KOPT-K1 (cell line): ENCODE data around the gene PLXNA3.

ENCODE experiments used
- H3K27ac ChIP-seq: fragments of 200-600 bp; sonication (generic); 2 replicates; pipeline ENCODE4 v1.5.1; 2016; ENCODE audit warnings: antibody characterized with exemption, mild to moderate bottlenecking, low read depth, low read length; ENCODE audit not compliant: poor library complexity, severe bottlenecking
- H3K36me3 ChIP-seq: fragments of 200-600 bp; sonication (generic); 2 replicates; pipeline ENCODE4 v1.5.1; 2017; ENCODE audit warnings: antibody characterized with exemption, mild to moderate bottlenecking, low read length, moderate library complexity; ENCODE audit not compliant: insufficient read depth
- H3K9me3 ChIP-seq: fragments of 200-600 bp; sonication (generic); 2 replicates; pipeline ENCODE4 v1.5.1; 2017; ENCODE audit warnings: antibody characterized with exemption, low read length, mild to moderate bottlenecking; ENCODE audit not compliant: insufficient read depth, poor library complexity, severe bottlenecking

Gene PLXNA3

GRCh38 chrX:154458116-154458953, at the start of gene PLXNA3:
Gene PLXNA3, plus strand, starts transcription at chrX:154458281. Its CDS starts 1,903 bp downstream, at chrX:154460184.
- Histone ChIP-seq H3K27ac (peak within 1 kb of the TSS; percentile 60), H3K9me3 (no peaks in the 10 kb centered on the region), H3K36me3 (peaks cover 9% of the 10 kb centered on the region; the same call in 1 of the 2 replicates)

- Histone ChIP-seq H3K9me3 (no peaks in the 10 kb centered on the region), H3K36me3 (peaks cover 4% of the 10 kb centered on the region; the same call in 1 of the 2 replicates), H3K27ac (no peak overlapping the region)
Observed at GRCh38 chrX:154408659-154409221, 49.3 kb upstream of the PLXNA3 start.

GRCh38 chrX:154409222-154409871, 48.7 kb upstream of the PLXNA3 start, which contains the start of gene DNASE1L1:
Gene DNASE1L1, minus strand, starts transcription at chrX:154409254. Its CDS starts 3,686 bp downstream, at chrX:154405568.
- H3K27ac ChIP-seq: no peak within 1 kb of the TSS

DNA sequence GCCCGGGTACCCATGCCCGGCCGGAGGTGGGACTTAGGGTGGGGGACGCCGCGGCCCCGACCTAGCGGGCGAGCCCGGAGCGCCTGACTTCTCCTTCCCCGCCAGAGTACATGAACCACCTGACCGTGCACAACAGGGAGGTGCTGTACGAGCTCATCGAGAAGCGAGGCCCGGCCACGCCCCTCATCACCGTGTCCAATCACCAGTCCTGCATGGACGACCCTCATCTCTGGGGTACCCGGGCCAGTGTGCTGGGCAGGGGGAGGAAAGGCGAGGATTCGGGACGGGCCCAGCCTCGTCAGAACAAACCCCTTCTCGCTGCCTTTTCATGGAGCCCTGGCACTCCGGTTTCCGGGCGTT, 46.1 kb upstream of the PLXNA3 start:
- Histone ChIP-seq H3K9me3 (no peaks in the 10 kb centered on the region), H3K36me3 (peaks cover 7% of the 10 kb centered on the region; the same call in 1 of the 2 replicates), H3K27ac (peak overlapping the region; percentile 86)

More at GRCh38 chrX:154409222-154409871, 48.7 kb upstream of the PLXNA3 start, which contains the start of gene DNASE1L1:
- no peaks in the 10 kb centered on the region for H3K9me3 ChIP-seq
- H3K36me3 ChIP-seq: peaks cover 7% of the 10 kb centered on the region; the same call in 1 of the 2 replicates

DNA sequence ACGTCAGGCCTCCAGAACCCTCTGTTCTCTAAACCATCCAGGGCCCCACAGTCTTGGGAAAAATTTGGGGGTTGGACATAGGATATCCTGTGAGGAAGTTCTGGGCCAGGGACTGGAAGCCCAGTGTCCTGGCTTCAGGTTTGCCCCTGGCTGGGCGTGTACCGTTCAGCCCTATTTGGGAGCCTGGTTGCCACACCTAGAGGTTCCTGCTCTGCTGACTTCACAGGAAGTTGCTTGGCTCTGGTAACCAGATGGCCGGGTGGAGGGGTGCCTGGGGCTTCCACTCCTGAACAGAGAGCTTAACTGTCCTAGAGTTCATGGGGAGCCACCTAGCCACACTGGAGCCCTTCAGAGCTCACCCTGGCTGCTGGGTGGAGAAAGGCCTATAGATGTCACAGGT, 45.6 kb upstream of the PLXNA3 start:
- peak overlapping the region; percentile 86 for H3K27ac ChIP-seq
- H3K9me3 ChIP-seq: no peaks in the 10 kb centered on the region
- peaks cover 7% of the 10 kb centered on the region; the same call in 1 of the 2 replicates for H3K36me3 ChIP-seq

DNA sequence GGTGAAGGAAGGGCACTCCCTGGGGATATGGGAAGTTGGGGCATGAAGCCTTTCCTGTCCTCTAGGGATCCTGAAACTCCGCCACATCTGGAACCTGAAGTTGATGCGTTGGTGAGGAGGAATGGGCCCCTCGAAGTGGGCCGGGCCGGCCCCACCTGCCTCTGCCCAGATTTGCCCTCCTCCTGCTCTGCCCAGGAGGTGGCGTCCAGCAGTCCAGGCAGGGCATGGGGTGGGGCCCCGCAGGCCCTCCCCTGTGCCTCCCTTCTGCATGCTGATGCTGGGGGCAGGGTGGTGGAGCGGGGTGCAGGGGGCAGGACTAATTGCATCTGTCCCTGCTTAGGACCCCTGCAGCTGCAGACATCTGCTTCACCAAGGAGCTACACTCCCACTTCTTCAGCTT, 44.9 kb upstream of the PLXNA3 start:
- H3K9me3 ChIP-seq: no peaks in the 10 kb centered on the region
- peak overlapping the region; percentile 86 for H3K27ac ChIP-seq
- H3K36me3 ChIP-seq: peaks cover 7% of the 10 kb centered on the region; the same call in 1 of the 2 replicates

DNA sequence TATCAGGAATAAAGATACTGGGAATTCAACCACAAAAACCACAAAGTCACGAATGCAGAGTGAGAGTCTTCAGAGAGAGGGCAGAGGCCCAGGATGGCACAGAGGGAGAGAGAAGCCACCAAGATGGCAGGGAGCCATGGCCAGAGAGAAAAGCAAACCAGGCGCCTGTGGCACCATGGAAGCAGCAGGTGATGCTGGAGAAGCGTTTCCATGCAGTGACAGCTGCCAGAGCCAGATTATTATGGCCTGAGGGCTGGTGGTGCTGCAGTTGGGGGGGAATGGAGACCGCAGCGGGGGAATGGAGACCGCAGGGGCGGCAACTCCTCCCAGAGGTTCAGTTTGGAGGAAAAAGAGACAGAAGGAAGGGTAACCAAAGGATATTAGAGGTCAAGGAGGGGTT, 40.9 kb upstream of the PLXNA3 start:
- Histone ChIP-seq H3K27ac (no peak overlapping the region), H3K9me3 (no peaks in the 10 kb centered on the region), H3K36me3 (peaks cover 18% of the 10 kb centered on the region; the same call in 1 of the 2 replicates)

- Histone ChIP-seq H3K27ac (no peak overlapping the region), H3K36me3 (peaks cover 11% of the 10 kb centered on the region; the same call in 1 of the 2 replicates), H3K9me3 (no peaks in the 10 kb centered on the region)
Observed at GRCh38 chrX:154419189-154419588, 38.9 kb upstream of the PLXNA3 start.

DNA sequence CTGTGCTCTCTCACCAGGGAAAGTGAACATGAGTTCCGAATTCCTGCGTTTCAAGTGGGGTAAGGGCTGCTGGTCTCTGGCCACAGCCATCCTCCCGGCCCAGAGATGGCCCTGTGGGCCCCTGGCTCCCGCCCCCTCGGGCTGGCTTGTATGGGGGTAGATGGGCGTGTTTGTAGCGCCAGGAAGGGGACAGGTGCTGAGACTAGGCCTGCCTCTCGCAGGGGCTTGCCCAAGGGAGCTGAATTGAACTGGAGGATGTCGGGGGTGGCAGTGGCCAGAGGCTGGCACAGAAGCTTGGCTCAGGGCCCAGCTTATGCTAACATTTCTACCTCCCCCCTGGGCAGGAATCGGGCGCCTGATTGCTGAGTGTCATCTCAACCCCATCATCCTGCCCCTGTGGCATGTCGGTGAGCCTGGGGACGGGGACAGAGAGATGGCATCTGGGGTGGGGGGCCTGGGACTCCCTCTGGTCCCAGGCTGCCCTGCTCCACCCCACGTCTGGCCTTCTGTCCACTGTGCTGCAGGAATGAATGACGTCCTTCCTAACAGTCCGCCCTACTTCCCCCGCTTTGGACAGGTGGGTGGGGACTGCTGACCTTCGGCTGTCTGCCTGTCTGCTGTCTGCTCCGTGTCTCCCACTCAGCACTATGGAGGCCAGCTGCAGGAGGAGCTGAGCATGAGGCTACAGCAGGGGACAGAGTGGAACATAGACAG, 38.2 kb upstream of the PLXNA3 start:
- peaks cover 11% of the 10 kb centered on the region; the same call in 1 of the 2 replicates for H3K36me3 ChIP-seq
- H3K9me3 ChIP-seq: no peaks in the 10 kb centered on the region
- no peak overlapping the region for H3K27ac ChIP-seq

- no peak overlapping the region for H3K27ac ChIP-seq
Observed at GRCh38 chrX:154420402-154420756, 37.7 kb upstream of the PLXNA3 start.

GRCh38 chrX:154426916-154427770, 30.9 kb upstream of the PLXNA3 start:
- Histone ChIP-seq H3K27ac (no peak overlapping the region), H3K36me3 (peaks cover 9% of the 10 kb centered on the region; the same call in 1 of the 2 replicates), H3K9me3 (no peaks in the 10 kb centered on the region)

More at GRCh38 chrX:154420402-154420756, 37.7 kb upstream of the PLXNA3 start:
- Histone ChIP-seq H3K9me3 (no peaks in the 10 kb centered on the region), H3K36me3 (peaks cover 11% of the 10 kb centered on the region; the same call in 1 of the 2 replicates)

- H3K27ac ChIP-seq: peak within 1 kb of the TSS; percentile 58
- peaks cover 17% of the 10 kb centered on the region; the same call in 1 of the 2 replicates for H3K36me3 ChIP-seq
- no peaks in the 10 kb centered on the region for H3K9me3 ChIP-seq
Observed at GRCh38 chrX:154428176-154429171, 29.6 kb upstream of the PLXNA3 start, which contains the start of gene ATP6AP1. Gene ATP6AP1, plus strand, starts transcription at chrX:154428677. Its CDS starts 16 bp downstream, at chrX:154428693.

DNA sequence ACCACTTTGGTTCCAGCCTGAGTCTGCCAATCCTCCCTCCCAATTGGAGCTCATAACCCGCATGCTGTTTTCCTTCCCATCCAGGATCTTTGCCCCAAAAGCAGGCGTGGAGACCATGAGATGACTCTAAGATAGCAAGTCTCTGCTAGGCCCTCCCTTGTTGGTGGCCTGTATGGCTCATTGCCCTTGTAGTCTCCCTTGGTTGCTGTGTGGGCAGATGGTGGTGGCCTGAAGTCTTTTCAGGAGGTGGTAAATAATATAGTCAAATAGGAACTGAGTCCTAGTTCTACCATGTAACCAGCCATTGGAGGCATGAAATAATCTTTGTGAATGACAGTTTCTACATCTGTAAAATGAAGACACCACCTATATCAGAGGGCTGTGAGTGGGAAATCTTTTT, 28.4 kb upstream of the PLXNA3 start:
- peak overlapping the region; percentile 58 for H3K27ac ChIP-seq
- no peaks in the 10 kb centered on the region for H3K9me3 ChIP-seq
- peaks cover 27% of the 10 kb centered on the region; the same call in 1 of the 2 replicates for H3K36me3 ChIP-seq
